NCI-H2081 treated with DMSO at 0.1 percent for 48 hours (cell line): ENCODE measurements around the gene HOXB3.
A peak's percentile ranks its signal among the peaks of the same experiment; 100 is the strongest.

Source experiments
- DNase-seq: peaks from one replicate; lab custom pipeline; 2025; lab: John Stamatoyannopoulos, UW

The HOXB3 gene

DNA sequence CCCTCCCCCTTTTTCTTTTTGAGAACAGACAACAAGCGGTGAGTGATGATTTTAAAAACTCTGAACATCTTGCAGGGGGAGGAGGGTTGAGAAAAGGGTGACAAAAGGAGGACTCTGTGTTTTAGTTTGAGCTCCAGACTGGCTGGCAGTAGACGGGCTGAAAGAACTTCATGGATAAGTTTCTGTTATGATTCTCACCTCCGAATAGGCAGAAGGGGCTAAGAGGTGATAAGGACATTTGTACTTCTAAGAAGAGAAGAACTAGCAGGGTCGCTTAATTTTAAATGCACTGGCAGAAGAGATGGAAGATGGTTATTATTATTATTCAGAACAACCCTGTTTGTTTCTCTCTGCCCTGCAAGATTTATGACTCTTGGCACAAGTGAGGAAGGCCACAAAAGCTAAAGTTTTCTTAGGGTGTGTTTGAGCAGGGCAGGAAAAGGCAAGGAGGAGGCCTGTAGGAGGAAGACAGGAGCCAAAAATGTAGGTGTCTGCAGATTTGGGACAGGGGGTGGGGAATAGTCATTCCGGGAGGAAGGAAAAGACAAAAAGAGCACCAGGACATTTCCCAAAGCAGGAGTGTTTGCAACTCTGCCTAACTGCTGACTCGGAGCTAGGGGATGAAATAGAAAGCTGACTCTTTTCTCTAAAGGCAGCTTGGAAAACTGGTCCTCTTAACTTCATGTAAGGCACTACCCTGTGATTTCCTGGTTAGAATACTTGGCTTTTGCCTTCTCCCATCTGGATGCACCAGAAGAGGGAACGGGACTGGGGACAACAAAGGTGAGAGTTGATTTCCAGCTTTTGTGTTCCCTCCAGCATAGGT, 33.3 kb downstream of the HOXB3 start:
- DNase-seq: no peak

DNA sequence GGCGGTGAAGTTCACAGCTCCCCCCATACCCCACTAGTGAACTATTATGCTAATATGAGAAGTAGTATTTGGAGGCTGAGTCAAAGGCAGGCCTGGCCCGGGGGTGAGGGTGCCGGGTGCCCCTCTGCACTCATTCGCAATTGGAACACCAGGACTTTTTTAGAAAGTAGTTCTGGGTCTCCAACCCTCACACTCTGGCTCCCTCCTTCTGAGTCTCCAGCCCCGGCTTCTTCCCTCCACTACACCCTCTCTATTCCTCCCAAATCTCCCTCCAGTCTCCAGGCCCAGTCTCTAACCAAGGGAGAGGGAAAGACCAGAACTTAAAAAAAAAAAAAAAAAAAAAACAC, 33.8 kb downstream of the HOXB3 start:
- no peak for DNase-seq

DNA sequence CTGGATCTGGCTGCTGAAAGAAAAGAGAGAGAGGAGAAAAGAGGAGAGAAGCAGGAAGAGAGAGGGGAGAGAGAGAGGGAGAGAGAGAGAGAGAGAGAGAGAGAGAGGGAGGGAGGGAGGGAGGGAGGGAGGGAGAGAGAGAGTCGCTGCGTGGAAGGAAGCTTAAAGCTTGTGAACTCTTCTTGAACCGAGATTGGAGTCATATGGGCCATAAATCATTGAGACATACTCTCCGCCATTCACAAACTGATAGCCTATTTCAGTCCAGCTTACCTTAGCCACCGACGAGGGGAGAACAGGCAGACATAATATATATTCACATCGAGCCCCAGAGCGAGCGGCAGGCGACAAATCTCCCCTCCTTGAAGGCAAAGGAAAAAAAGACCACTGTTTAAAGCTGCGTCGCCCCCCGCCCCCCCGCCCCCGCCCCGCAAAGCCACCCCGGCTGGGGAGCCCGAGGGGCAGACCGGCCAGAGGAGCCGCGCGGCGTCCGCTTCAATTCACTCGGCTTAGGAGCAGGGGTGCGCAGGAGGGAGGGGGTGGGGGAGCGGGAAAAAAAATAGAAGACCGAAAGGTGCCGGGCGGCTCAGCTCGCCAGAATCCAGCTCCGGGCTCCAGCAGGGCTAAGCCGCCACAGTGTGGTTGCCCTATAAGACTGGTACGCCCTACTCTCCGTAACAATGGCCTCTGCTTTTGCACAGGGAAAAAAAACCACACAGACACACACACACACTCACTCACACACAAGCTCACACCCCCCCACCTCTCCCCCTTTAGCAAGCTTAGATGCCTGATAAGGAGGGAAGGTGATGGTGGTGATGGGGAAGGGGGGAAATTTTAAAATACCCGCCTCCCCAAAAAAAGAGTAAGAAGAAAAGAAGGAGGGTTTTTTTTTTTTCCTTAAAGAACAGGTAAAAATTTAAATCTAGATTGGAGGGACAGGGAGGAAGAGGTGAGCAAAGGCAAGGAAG, 34.5 kb downstream of the HOXB3 start:
- peak; percentile 83 for DNase-seq

DNA sequence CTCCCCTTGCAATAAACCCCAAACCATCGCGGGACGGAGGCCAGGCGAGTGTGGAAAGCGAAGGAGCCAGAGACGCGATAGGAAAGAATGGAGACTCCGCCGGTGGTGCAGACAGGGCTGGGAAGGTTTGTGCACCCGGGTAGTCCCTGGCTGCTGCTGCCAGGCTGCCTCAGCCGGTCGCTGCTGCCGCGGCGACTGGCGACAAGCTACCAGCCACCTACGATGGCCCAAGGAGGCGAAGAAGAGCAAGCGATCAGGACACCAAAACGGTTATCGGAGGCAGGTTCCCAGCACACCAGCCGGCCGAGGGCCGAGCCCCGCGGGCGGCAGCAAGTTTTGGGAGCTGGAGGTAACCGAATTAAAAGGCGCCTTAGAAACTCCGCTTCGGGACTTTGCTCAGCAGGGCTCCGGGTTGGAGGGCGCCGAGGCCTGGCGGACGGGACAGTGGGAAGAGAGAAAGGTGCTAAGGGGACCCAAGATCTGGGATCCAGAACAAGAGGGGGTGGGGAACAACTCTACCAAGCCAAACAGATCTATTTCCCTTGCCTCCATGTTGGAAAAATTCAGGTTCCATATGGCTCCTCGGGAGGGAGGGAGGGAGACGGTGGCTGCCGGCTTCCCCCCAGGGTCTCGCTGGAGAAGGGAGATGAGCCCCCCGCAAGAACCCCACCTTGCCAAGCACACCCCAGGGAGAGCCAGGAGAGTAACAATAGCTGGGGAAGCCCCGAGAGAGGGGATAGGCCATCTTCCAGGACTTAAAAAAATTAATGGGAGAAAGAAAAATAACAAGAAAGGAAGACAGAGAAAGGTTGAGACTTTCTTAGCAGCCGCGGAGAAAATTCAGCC, 35.4 kb downstream of the HOXB3 start:
- no peak for DNase-seq

DNA sequence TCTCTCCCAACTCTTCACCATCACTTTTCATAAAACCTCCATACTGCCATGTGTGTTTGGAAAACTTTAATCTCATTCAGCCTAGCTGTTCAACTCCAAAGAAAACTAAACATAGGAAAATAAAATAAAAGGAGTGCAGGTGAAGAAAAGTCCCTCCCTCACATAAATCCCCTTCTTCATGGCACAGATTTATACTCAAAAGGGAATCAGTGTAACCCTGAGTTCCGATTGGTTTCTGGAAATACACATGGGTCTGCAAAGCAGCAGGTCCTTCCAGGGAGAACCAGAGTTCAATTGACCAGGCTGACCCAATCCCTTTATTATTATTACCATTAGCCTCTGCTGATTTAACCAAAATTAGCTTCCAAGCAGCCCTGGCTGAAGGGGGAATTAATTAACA, 36.2 kb downstream of the HOXB3 start:
- no peak for DNase-seq

DNA sequence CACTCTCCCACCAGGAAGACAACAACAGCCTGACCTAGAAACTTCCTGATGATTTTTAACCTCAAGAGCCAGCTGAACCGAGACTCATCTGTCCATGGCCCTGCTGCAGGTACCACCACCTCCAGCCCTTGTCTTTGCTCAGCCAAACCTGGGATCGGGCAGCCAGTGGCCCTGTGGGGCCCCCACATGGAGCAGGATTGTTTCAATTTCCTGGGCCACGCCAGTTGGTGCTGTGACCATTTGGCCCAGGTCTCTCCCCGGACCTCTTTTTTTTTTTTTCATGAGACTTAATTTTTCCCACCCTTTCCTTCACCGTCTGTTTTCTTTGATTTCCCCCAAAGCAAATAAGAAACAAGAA, 36.9 kb downstream of the HOXB3 start:
- DNase-seq: no peak

DNA sequence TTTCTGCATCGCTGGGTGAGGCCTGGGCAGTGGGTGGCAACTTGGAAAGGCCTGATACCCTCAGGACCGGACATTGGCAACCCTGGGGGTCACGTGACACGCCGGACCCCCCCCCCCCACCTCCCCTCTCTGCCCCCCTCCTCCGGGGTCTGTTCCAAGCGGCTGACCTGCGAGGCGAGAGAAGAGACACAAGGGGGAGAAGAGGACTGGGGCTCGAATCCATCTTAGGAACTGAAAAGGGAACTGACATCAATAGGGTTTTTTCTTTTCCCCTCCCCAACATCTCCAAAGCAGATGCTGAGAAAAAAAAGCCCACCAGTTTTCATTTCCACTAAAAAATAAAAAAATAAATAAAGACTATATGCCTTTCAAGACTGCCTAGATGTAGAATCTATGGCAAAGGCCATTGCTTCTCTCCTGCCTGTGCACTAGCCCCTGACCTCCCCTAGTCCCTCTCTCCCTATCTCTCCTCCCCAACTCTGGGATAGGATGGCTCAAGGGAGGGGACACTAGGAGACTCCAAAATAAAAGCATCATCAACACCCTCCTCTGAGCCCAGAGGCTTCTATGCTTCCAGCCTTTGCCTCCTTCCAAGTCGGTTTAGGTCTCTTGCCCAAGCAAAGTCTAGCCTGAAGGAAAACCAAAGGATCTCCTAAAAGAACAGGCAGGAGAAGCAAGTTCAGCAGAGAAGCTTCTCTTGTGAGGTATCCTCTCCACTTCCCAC, 37.4 kb downstream of the HOXB3 start:
- DNase-seq: no peak

DNA sequence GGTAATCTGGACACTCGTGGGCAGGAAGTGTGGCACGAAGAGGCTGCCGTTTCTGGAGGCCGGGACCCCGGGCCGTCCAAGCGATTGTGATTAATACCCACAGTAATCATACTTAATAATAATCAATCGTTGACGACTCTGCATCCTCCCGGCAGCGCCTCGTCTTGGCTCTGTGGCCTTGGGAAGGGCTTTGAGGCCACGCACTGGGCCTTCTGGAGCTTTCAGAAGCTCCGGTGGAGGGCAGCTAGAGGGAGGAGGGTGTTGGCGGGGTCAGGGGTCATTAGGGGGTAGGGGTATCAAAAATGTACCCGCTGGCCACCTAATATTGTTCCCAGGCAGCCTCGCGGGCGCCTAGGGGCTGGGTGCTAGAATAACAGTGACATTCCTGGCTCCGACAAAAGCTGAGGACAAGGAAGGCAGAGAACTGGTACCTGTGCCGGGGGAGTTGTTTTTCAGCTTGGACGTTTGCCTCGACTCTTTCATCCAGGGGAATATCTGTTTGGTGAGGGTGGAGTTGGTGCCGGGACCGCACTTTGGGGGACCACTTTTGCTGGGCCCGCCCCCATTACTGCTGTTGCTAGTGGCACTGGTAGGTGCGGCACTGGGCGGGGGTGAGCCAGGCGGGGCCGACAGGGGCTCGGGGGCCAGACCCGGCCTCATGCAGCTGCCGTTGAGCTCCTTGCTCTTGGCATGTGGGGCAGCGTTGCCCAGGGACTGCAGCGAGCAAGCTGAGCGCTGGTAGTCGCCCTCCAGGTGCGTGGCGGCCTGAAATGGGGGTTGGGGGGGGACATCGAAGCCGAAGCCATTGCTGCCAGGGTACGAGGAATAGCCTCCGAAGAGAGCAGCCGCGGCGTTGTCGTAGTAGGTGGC, 38.2 kb downstream of the HOXB3 start:
- no peak for DNase-seq

DNA sequence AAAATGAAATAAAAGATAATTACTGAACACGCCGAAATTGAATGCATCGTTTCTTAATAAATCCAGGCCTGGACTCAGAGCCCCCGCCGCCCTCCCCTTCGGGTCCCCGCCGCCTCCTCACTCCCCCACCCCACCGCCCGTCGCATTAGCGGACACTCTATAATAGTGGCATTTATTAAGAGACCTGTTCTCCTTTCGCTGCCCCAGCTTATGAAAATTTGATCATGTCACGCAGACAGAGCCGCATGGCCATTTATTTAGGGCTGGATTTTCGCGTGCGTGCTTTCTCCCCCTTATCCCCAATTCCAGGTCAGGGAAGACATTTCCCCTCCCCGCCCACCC, 38.9 kb downstream of the HOXB3 start:
- no peak for DNase-seq

DNA sequence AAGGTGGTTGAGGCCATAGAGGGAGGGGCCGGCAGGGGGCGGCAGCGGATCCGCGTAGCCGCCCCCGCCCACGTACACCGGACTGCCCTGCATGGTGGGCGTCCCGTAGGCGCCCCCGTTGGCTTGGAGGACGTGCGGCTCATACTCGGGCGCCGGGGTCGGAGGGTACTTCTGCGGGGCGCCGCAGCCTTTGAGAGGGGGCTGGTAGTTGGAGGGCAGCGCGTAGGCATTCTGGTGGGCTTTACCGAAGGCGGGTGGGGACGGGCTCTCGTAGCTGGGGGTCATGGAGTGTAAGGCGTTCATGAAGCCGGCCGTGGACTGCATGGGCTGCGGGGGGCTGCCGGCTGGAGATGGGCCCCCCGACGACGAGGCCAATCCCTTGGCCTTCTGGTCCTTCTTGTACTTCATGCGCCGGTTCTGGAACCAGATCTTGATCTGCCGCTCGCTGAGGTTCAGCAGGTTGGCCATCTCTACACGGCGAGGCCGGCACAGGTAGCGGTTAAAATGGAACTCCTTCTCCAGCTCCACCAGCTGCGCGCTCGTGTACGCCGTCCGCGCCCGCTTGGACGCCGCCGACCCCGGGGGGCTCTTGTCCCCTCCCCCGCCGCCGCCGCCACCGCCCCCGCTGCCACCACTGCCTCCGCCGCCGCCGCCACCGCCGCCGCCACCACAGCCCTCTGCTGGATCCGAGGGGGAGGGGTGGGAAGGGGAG, 39.4 kb downstream of the HOXB3 start:
- no peak for DNase-seq

DNA sequence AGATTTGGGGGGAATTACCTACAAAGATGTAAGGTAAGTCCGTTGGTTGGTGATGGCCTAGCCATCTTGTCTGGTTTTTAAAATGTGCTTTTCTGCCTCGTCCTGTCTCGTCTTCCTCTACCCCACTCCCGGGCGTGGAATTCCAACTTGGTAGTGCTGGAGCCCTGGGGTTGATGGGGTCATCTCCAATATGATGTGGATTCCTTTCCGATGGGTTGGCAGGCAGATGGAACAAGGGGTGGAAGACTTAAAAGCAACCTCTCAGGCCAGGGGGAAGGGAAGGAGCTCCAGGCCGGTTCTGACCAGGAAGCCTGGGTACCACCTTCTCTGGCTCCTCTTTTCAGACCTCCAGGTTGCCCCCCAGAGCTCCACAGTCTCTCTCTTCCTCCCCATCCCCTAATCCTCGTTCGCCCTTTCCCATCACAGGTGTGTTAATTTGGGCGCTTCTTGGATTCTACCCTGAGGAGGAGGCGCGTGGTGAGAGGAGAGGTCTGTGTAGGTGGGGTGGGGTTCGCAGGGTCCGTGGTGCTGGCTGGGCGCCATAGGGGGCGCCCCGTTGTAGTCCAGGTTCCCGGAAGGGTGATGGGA, 40.0 kb downstream of the HOXB3 start:
- DNase-seq: no peak

DNA sequence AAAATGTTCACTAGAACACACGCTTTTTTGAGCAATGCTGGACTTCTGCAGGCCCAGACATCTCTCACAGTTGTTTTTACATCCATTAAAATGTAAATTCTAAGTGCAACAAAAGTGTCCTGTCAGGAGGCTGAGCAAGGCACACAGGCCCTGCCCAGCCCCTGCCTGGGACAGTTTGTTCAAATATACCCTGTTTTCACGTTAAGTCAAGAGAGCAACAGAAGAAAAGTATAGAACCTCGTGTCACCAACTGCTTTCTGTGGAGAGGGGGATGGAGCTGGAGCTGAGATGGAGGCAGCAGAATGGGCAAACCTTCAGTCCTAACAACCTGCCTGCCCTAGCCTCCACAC, 40.8 kb downstream of the HOXB3 start:
- DNase-seq: no peak

DNA sequence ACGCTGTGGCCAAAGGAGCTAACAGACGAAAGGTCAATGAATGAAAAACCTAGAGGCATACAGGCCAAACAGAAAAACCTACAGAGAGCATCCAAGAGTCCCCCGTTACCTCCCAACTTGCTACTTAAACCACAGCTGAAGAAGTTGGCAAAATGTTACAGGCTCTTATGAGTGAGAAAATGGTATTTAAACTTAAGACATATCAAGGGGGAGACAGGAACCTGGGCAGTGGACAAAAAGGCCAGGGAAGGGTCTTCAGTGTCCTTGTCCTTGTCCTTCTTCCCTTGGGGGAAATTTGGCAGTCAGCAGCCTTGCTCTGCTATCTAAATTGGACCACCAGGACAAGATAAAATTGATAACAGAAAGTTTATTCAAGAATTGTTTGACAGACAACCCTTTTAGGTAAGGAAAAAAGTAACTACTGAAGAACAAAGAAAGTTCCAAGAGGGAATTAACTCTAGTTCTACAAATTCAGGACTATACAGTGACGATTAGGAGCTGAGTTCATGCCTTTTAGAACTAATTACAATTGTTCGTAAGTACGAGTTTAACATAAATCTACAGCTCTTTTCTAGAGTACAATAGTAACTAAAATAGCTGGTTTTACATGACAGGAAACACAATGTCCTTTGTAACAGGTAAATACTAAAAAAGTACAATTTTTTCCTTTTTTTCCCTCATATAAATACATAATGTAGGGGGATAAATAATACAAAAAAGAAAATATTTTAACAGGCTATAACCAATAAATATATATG, 41.3 kb downstream of the HOXB3 start:
- DNase-seq: no peak

DNA sequence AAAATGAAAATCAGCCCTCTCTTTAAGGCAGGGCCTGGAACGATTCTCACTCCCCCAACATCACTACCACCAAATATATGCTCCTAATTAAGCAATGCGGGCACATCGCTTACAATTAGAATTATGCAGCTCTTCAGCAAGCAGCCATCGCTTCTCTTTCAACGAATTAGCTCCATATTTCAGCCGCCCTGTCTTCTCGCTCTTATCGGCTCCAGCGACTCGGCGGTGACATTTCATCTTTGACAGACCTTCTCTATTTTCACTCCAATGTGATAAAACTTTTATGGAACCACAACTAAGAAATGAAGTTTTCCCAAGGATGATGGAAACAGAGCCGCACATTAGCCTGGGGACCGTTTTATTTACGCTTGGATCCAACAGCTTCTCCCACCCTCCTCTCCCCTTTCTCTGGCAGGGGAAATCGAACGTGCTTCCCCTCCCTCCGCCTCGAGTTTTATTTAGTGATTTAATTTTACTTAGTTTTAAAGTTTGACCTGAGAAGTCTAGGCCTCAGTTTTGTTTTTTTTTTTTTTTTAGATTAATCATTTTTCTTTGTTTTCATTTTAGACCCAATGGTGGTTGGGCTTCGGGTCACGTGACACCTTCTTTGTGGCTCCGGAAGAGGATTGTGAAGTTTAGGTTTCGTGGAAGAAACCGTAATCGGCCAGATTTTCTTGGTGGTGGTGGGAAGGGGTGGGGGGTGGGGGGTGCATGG, 42.1 kb downstream of the HOXB3 start:
- DNase-seq: no peak

DNA sequence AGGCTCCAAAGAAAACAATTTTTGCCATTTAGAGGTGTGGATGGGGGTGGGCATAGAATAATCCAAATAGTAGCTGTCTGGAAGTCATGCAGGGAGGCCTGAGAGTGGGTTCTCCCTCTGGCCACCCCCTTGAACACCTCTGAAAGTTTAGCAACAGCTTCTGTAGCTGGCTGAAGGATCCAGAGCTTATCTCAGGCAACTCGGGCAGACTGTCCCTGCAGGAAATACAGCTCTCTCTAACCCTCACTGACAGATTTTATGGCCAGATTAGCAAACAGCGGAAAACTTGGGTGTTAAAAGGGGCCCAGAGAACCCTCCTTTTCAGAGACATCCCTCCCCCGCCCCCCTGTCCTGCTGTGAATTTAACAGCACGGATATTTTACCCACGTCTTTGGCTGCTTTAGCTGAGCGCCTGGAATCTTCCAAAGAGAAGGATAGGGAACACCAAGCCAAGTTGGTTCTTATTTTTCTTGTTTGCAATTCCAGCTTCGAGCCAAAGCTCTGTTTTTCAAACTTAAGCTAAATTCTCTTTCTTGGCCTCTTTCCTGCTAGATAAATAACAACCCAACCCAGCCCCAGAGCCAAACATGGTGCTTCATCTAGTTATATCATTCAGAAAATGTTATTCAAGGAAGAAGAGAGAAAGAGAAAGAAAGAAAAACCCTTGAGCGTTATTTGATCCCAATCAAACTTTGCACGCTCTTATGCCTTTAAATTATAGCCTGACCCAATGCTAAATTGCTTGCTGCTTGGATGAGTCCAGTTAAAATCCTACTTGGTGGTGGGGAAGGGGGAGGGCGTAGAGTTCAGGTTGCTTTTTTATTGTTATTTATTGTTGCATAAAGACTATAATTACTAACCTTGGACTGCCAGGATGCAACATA, 42.9 kb downstream of the HOXB3 start:
- peak; percentile 93 for DNase-seq

DNA sequence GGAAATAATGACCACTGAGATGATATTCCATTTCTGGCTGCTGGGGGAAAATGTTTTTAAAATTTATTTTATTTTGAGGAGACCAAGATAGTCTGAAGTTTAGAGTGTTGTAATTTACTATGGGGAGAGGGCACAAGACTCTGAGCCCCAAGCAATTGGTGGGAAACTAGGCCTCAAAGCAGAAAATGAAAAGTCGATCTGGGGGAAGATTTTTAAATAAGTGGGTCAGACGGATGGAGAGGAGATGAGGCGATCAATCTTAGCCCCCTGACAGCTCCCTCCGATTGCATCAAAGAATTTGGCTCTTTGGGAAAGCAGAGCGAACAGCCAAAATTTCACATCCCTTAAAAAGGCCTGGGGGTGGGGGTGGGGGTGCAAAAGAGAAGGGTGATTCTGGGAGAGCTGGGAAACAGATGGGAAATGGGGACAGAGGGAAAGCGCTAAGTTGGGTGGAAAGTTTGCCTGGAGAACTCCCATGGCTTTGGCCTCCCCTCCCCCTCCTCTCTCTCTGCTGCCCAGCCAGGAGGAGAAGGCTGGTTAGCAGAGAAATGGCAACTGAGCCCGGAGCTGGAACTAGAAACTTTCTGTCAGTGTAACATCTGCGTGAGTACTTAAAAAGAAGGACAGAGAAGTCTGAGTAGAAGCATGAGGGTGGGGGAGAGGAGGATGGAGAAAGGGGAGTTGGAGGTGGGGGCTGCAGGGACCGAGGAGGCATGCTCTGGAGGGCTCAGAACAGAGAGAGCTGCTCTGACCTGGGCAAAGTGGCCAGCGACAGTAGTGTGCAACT, 43.7 kb downstream of the HOXB3 start:
- DNase-seq: no peak

DNA sequence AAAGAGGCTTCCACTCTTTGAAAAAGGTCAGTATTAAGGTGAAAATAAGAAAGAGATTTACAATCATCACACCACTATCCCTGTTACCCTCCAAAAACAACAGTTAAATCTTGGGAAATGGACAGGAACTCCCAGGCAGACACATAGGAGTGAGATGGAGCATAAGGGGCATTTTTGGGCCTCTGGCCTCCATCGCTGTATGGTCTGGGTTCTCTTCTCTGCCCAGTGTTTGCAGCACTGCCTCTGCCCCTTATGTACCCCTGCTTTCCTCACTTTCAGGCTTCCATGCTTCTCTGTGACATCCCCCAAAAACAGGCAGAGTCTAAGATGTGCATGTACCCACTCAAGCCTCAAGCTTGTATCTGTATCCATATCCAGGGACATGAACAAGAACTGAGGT, 44.5 kb downstream of the HOXB3 start:
- no peak for DNase-seq
